ENCODE data around the gene TRAF1. TPM values are rescaled to one million over a fixed set of nuclear protein-coding genes. Genes with fewer than 3 reads are reported as not detected.

Gene TRAF1
- total RNA-seq, 4 donors from 2014 or later = 3.0 to 9.0 (median 6.1) TPM

GRCh38 chr9:120872791-120873502 lies 53.6 kb downstream of the TRAF1 start:
- no peak for ATAC-seq (ENCODE audit: low FRiP score)

GRCh38 chr9:120870206-120870605 lies 56.4 kb downstream of the TRAF1 start:
- no peak for TF ChIP-seq CTCF (IDR thresholded peaks at IDR 0.05)
- DNase-seq (ENCODE audit: low spot score) = no peak
- no peak for ATAC-seq (ENCODE audit: low FRiP score)

More at GRCh38 chr9:120872791-120873502, 53.6 kb downstream of the TRAF1 start:
- no peak for DNase-seq (ENCODE audit: low spot score)
- no peak for TF ChIP-seq CTCF (IDR thresholded peaks at IDR 0.05)

- TF ChIP-seq CTCF (IDR thresholded peaks at IDR 0.05) = no peak
- ATAC-seq (ENCODE audit: low FRiP score) = no peak
- no peak for DNase-seq (ENCODE audit: low spot score)
Measured at GRCh38 chr9:120869726-120870125, 56.9 kb downstream of the TRAF1 start.

GRCh38 chr9:120869360-120869687 lies 57.3 kb downstream of the TRAF1 start:
- TF ChIP-seq CTCF (IDR thresholded peaks at IDR 0.05) = no peak
- no peak for ATAC-seq (ENCODE audit: low FRiP score)
- DNase-seq (ENCODE audit: low spot score) = no peak

GRCh38 chr9:120868676-120869359 lies 57.8 kb downstream of the TRAF1 start:
- ATAC-seq (ENCODE audit: low FRiP score) (peak; percentile 95), DNase-seq (ENCODE audit: low spot score) (peak; percentile 94)
- TF ChIP-seq CTCF (IDR thresholded peaks at IDR 0.05) = no peak

GRCh38 chr9:120868339-120868675 lies 58.3 kb downstream of the TRAF1 start:
- DNase-seq (ENCODE audit: low spot score) = no peak
- ATAC-seq (ENCODE audit: low FRiP score) = peak; percentile 64
- no peak for TF ChIP-seq CTCF (IDR thresholded peaks at IDR 0.05)
